ENCODE measurements around the gene ELMOD1.

ELMOD1 gene

DNA sequence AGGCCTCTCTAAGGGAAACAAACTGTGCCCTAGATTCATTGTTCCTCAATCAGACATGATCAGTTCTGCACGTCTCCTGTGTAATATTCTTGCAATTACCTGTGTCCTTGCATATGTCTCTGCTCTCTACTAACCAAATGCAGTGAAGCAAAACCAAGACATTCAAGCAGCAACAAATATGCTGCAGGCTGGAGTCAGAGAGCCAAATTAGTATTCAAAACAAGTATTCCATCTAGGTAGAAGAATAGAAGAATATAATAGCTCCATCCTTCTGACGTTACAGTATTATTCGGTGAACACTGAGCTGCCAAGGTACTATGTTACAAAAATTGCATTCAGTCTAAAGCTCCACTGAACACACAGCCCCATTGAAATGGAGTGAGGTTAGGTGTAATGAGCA, 69.1 kb downstream of the ELMOD1 start:
- Histone ChIP-seq H3K27ac (ENCODE audit: low read depth, low read length) (no peak overlapping the region), H3K4me3 (ENCODE audit: low read length) (no peak overlapping the region), H3K36me3 (ENCODE audit: control insufficient read depth, low read length) (no peaks in the 10 kb centered on the region), H3K79me2 (ENCODE audit: control insufficient read depth, low read length) (no peaks in the 10 kb centered on the region), H3K4me1 (ENCODE audit: control insufficient read depth, low read length) (no peaks in the 10 kb centered on the region), H3K9me3 (ENCODE audit: control insufficient read depth, insufficient read depth, low read length) (no peaks in the 10 kb centered on the region), H3K4me2 (ENCODE audit: low read length) (no peak overlapping the region), H3F3A (ENCODE audit: control insufficient read depth, insufficient read depth) (no peaks in the 10 kb centered on the region), H3K27me3 (ENCODE audit: control insufficient read depth, low read length) (no peaks in the 10 kb centered on the region; the same call in 1 of the 2 replicates), H4K20me1 (ENCODE audit: control insufficient read depth, insufficient read depth, low read depth, low read length) (no peaks in the 10 kb centered on the region), H3K9me2 (replicated peaks; ENCODE audit: control insufficient read depth, low read length) (no peaks in the 10 kb centered on the region)
- no peak for TF ChIP-seq EZH2phosphoT487 (IDR thresholded peaks at IDR 0.05; ENCODE audit: borderline replicate concordance, low read length)
- TF ChIP-seq, protein P1, sequence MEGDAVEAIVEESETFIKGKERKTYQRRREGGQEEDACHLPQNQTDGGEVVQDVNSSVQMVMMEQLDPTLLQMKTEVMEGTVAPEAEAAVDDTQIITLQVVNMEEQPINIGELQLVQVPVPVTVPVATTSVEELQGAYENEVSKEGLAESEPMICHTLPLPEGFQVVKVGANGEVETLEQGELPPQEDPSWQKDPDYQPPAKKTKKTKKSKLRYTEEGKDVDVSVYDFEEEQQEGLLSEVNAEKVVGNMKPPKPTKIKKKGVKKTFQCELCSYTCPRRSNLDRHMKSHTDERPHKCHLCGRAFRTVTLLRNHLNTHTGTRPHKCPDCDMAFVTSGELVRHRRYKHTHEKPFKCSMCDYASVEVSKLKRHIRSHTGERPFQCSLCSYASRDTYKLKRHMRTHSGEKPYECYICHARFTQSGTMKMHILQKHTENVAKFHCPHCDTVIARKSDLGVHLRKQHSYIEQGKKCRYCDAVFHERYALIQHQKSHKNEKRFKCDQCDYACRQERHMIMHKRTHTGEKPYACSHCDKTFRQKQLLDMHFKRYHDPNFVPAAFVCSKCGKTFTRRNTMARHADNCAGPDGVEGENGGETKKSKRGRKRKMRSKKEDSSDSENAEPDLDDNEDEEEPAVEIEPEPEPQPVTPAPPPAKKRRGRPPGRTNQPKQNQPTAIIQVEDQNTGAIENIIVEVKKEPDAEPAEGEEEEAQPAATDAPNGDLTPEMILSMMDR (IDR thresholded peaks at IDR 0.05; ENCODE audit: low read depth, low read length, poor library complexity, severe bottlenecking), result no peak

DNA sequence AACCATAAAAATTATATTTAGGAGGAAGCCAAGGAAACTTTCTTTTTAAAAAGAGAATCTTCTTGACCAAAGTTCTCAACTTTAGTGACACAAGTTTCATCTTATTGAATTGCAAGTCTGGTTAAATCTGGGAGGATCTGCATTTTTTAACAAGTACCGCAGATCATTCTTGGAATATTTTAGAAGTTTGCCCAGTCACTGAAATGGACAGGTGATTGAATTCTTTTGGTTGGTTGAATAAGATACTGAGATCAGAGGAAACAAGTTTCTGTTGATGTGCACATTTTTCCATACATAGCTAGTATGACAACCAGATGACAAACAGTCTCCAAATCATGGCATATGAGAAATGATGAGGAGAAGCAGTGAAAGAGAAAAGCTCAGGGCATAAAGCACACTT, 70.7 kb downstream of the ELMOD1 start:
- no peak overlapping the region for H3K4me2 ChIP-seq (ENCODE audit: low read length)
- no peaks in the 10 kb centered on the region for H3K9me2 ChIP-seq (replicated peaks; ENCODE audit: control insufficient read depth, low read length)
- no peaks in the 10 kb centered on the region for H3K9me3 ChIP-seq (ENCODE audit: control insufficient read depth, insufficient read depth, low read length)
- H3K27ac ChIP-seq (ENCODE audit: low read depth, low read length), result no peak overlapping the region
- no peaks in the 10 kb centered on the region for H3K79me2 ChIP-seq (ENCODE audit: control insufficient read depth, low read length)
- no peak overlapping the region for H3K4me3 ChIP-seq (ENCODE audit: low read length)
- no peaks in the 10 kb centered on the region for H3F3A ChIP-seq (ENCODE audit: control insufficient read depth, insufficient read depth)
- H3K27me3 ChIP-seq (ENCODE audit: control insufficient read depth, low read length), result no peaks in the 10 kb centered on the region; the same call in 1 of the 2 replicates
- no peaks in the 10 kb centered on the region for H4K20me1 ChIP-seq (ENCODE audit: control insufficient read depth, insufficient read depth, low read depth, low read length)
- TF ChIP-seq, protein P1 (IDR thresholded peaks at IDR 0.05; ENCODE audit: low read depth, low read length, poor library complexity, severe bottlenecking), result no peak
- TF ChIP-seq EZH2phosphoT487 (IDR thresholded peaks at IDR 0.05; ENCODE audit: borderline replicate concordance, low read length), result no peak
- H3K36me3 ChIP-seq (ENCODE audit: control insufficient read depth, low read length), result no peaks in the 10 kb centered on the region
- H3K4me1 ChIP-seq (ENCODE audit: control insufficient read depth, low read length), result no peaks in the 10 kb centered on the region

DNA sequence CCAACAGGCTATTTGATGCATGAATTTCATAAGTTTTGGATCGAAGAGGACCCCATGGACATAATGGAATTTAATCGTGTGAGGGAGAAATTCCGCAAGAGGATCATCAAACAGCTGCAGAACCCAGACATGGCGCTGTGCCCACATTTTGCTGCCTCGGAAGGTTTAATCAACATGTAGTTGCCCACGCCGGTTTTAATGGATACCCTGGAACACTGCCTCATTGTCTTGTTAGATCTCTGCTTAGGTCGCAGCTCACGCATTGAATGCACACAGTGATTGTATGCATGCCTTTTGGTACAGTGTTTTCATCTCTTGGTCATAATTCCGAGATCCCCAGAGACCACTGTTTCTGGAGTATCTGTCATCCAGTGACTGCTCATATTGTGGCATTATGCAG, 74.1 kb downstream of the ELMOD1 start:
- Histone ChIP-seq H3K27ac (ENCODE audit: low read depth, low read length) (no peak overlapping the region), H3K9me2 (replicated peaks; ENCODE audit: control insufficient read depth, low read length) (no peaks in the 10 kb centered on the region), H3F3A (ENCODE audit: control insufficient read depth, insufficient read depth) (no peaks in the 10 kb centered on the region)

More for the DNA sequence above, 74.1 kb downstream of the ELMOD1 start:
- TF ChIP-seq, protein P1 (IDR thresholded peaks at IDR 0.05; ENCODE audit: low read depth, low read length, poor library complexity, severe bottlenecking), result no peak
- TF ChIP-seq EZH2phosphoT487 (IDR thresholded peaks at IDR 0.05; ENCODE audit: borderline replicate concordance, low read length), result no peak
- H3K4me2 ChIP-seq (ENCODE audit: low read length), result no peak overlapping the region
- no peak overlapping the region for H3K4me3 ChIP-seq (ENCODE audit: low read length)
- no peaks in the 10 kb centered on the region for H3K9me3 ChIP-seq (ENCODE audit: control insufficient read depth, insufficient read depth, low read length)
- H3K36me3 ChIP-seq (ENCODE audit: control insufficient read depth, low read length), result no peaks in the 10 kb centered on the region
- H4K20me1 ChIP-seq (ENCODE audit: control insufficient read depth, insufficient read depth, low read depth, low read length), result no peaks in the 10 kb centered on the region
- no peaks in the 10 kb centered on the region for H3K4me1 ChIP-seq (ENCODE audit: control insufficient read depth, low read length)
- H3K27me3 ChIP-seq (ENCODE audit: control insufficient read depth, low read length), result no peaks in the 10 kb centered on the region; the same call in 1 of the 2 replicates
- no peaks in the 10 kb centered on the region for H3K79me2 ChIP-seq (ENCODE audit: control insufficient read depth, low read length)

All from DOHH2 (cell line).